Neural cell (in vitro differentiated cells): ENCODE data around the gene BHLHA15. TPM values are rescaled to one million over a fixed set of nuclear protein-coding genes. Genes with fewer than 3 reads are reported as not detected.

ENCODE experiments used
- H2AFZ ChIP-seq: fragments of 200-600, 300-800 bp; sonication (generic), shearing (Covaris generic); 2 replicates; pipeline ENCODE4 v1.6.0; 2014; ENCODE audit warnings: low read depth, mild to moderate bottlenecking, antibody characterized with exemption, low read length, moderate library complexity
- H3F3A ChIP-seq: fragments of 200-600 bp; shearing (Covaris generic); 2 replicates; pipeline ENCODE4 v1.6.1; 2016; ENCODE audit warnings: mild to moderate bottlenecking, moderate library complexity, mixed read lengths, antibody characterized with exemption, low read length; ENCODE audit not compliant: insufficient read depth, poor library complexity, severe bottlenecking
- H3K27ac ChIP-seq: fragments of 200-600, 300-800 bp; sonication (generic), shearing (Covaris generic); 2 replicates; pipeline ENCODE4 v1.5.1; 2014; ENCODE audit warnings: mild to moderate bottlenecking, low read length, moderate library complexity
- H3K27me3 ChIP-seq: fragments of 300-800, 200-600 bp; sonication (generic), shearing (Covaris generic); 2 replicates; pipeline ENCODE4 v1.6.0; 2014; ENCODE audit warnings: mild to moderate bottlenecking, low read depth, low read length, moderate library complexity; ENCODE audit not compliant: insufficient read depth
- H3K36me3 ChIP-seq: fragments of 300-800, 200-600 bp; sonication (generic), shearing (Covaris generic); 2 replicates; pipeline ENCODE4 v1.5.1; 2014; ENCODE audit warnings: mild to moderate bottlenecking, antibody characterized with exemption, low read length, moderate library complexity; ENCODE audit not compliant: insufficient read depth
- H3K4me2 ChIP-seq: fragments of 300-800, 200-600 bp; sonication (generic), shearing (Covaris generic); 2 replicates; pipeline ENCODE4 v1.6.0; 2014; ENCODE audit warnings: mild to moderate bottlenecking, low read length
- H3K4me3 ChIP-seq: fragments of 300-800, 200-600 bp; sonication (generic), shearing (Covaris generic); 2 replicates; pipeline ENCODE4 v1.5.1; 2014; ENCODE audit warnings: mild to moderate bottlenecking, low read length, moderate library complexity
- H3K79me2 ChIP-seq: fragments of 200-600 bp; shearing (Covaris generic); replicated peaks from 2 replicates; pipeline ENCODE4 v1.6.0; 2014; ENCODE audit warnings: mild to moderate bottlenecking, low read length, moderate library complexity; ENCODE audit not compliant: insufficient read depth
- H3K9ac ChIP-seq: fragments of 300-800, 200-600 bp; sonication (generic), shearing (Covaris generic); 2 replicates; pipeline ENCODE4 v1.6.1; 2016; ENCODE audit warnings: mild to moderate bottlenecking, low read length, mixed read lengths
- H3K9me2 ChIP-seq: fragments of 200-600 bp; shearing (Covaris generic); 2 replicates; pipeline ENCODE4 v1.6.1; 2016; ENCODE audit warnings: mild to moderate bottlenecking, low read length, mixed read lengths; ENCODE audit not compliant: insufficient read depth
- H3K9me3 ChIP-seq: fragments of 200-600, 300-800 bp; sonication (generic), shearing (Covaris generic); 2 replicates; pipeline ENCODE4 v1.6.1; 2016; ENCODE audit warnings: mild to moderate bottlenecking, mixed run types, low read length, moderate library complexity, mixed read lengths
- H4K20me1 ChIP-seq: fragments of 200-600 bp; shearing (Covaris generic); 2 replicates; pipeline ENCODE4 v1.6.1; 2016; ENCODE audit warnings: mild to moderate bottlenecking, mixed run types; ENCODE audit not compliant: insufficient read depth
- EP300 ChIP-seq: fragments of 450-650 bp; conservative IDR thresholded peaks from 2 replicates; pipeline ENCODE4 v1.6.1; 2014; ENCODE audit warnings: antibody characterized with exemption, mild to moderate bottlenecking, moderate library complexity; ENCODE audit not compliant: poor library complexity, severe bottlenecking
- EZH2 ChIP-seq: fragments of 200-600, 300-800 bp; shearing (Covaris generic), sonication (generic); IDR thresholded peaks from 2 replicates; pipeline ENCODE4 v1.6.1; 2014; ENCODE audit warnings: antibody characterized with exemption, low read length, borderline replicate concordance, mild to moderate bottlenecking; ENCODE audit not compliant: insufficient read depth, poor library complexity, severe bottlenecking
- MXI1 ChIP-seq: fragments of 450-650 bp; conservative IDR thresholded peaks from 2 replicates; pipeline ENCODE4 v1.6.1; 2014; ENCODE audit warnings: antibody characterized with exemption, mild to moderate bottlenecking; ENCODE audit not compliant: poor library complexity, severe bottlenecking
- POLR2AphosphoS5 ChIP-seq: IDR thresholded peaks from 2 replicates; pipeline ENCODE4 v1.6.1; 2012
- RAD21 ChIP-seq: fragments of 450-650 bp; conservative IDR thresholded peaks from 2 replicates; pipeline ENCODE4 v1.6.1; 2014; ENCODE audit warnings: antibody characterized with exemption, mild to moderate bottlenecking, moderate library complexity
- REST ChIP-seq: IDR thresholded peaks from 2 replicates; pipeline ENCODE4 v1.6.1; 2012; ENCODE audit warnings: borderline replicate concordance
- SMC3 ChIP-seq: fragments of 450-650 bp; conservative IDR thresholded peaks from 2 replicates; pipeline ENCODE4 v1.6.1; 2014; ENCODE audit warnings: antibody characterized with exemption, mild to moderate bottlenecking, moderate library complexity; ENCODE audit not compliant: poor library complexity
- TAF1 ChIP-seq: IDR thresholded peaks from 2 replicates; pipeline ENCODE4 v1.6.1; 2012; ENCODE audit warnings: low read depth
- polyA plus RNA-seq: library from polyadenylated mRNA; depleted of rRNA; stranded (reverse); fragments of >200 nt; gene quantifications from 2 replicates; pipeline ENCODE4 v1.2.3, GENCODE V29; 2014
- TF ChIP-seq, protein P1 (sequence below): fragments of 450-650 bp; IDR thresholded peaks from 2 replicates; pipeline ENCODE4 v1.5.1; 2014; ENCODE audit warnings: antibody characterized with exemption, mild to moderate bottlenecking, moderate library complexity; ENCODE audit not compliant: poor library complexity, severe bottlenecking

Gene BHLHA15
- polyA plus RNA-seq, 1 donor from 2014 or later, result not detected

DNA sequence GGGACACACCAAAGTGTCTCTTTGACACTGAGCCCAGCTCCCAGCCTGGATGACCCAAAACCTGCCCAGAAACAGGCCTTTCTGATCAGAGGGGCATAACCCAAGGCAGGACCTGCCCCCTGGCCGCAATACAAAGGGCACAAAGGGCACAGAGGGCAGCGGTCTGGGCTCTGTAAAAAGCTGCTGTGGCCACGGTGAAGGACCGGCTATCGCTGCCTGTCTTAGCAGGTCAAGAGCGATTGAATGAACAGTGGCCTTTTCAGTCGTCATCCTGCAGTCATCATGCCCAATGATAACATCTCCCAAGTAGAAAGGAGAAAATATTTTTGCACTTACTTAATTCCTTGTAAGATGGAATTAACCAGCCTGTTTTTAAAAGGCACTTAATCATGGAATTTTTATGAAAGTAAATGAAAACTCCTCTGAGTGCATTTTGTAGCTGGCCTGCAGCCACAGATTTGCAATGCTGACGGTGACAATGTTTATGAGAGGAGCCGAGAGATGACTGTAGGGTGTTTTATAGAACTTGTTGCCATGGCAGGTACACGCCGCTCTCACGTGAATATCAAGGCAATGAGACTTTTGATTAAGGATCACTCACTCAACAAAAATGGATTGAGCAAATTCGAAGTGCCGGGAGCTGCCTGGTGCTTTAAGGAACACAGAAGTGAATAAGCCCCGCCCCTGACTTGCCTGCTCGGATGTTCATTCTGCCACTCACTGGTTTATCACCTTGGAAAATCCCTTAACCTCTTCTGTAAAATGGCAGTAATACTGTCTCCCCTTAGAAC lies 47.3 kb upstream of the BHLHA15 start:
- no peaks in the 10 kb centered on the region for H3K9me2 ChIP-seq
- H3K9me3 ChIP-seq, result no peaks in the 10 kb centered on the region
- no peaks in the 10 kb centered on the region for H3K27me3 ChIP-seq
- H3F3A ChIP-seq, result no peaks in the 10 kb centered on the region
- H3K79me2 ChIP-seq, result no peaks in the 10 kb centered on the region
- no peak overlapping the region for H2AFZ ChIP-seq
- H3K27ac ChIP-seq, result no peak overlapping the region
- H4K20me1 ChIP-seq, result no peaks in the 10 kb centered on the region
- TF ChIP-seq EP300 (no peak), POLR2AphosphoS5 (no peak), RAD21 (no peak), SMC3 (no peak), REST (no peak), TAF1 (no peak), EZH2 (no peak), MXI1 (no peak)
- TF ChIP-seq, protein P1, sequence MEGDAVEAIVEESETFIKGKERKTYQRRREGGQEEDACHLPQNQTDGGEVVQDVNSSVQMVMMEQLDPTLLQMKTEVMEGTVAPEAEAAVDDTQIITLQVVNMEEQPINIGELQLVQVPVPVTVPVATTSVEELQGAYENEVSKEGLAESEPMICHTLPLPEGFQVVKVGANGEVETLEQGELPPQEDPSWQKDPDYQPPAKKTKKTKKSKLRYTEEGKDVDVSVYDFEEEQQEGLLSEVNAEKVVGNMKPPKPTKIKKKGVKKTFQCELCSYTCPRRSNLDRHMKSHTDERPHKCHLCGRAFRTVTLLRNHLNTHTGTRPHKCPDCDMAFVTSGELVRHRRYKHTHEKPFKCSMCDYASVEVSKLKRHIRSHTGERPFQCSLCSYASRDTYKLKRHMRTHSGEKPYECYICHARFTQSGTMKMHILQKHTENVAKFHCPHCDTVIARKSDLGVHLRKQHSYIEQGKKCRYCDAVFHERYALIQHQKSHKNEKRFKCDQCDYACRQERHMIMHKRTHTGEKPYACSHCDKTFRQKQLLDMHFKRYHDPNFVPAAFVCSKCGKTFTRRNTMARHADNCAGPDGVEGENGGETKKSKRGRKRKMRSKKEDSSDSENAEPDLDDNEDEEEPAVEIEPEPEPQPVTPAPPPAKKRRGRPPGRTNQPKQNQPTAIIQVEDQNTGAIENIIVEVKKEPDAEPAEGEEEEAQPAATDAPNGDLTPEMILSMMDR, result no peak
- no peak overlapping the region for H3K4me3 ChIP-seq
- no peak overlapping the region for H3K9ac ChIP-seq
- H3K36me3 ChIP-seq, result no peaks in the 10 kb centered on the region
- no peak overlapping the region for H3K4me2 ChIP-seq

- no peaks in the 10 kb centered on the region for H3K36me3 ChIP-seq
- no peaks in the 10 kb centered on the region for H3K27me3 ChIP-seq
- H3K4me3 ChIP-seq, result no peak overlapping the region
- no peak overlapping the region for H3K27ac ChIP-seq
- H3K9ac ChIP-seq, result no peak overlapping the region
- H4K20me1 ChIP-seq, result no peaks in the 10 kb centered on the region
- H3K4me2 ChIP-seq, result no peak overlapping the region
- no peak for TF ChIP-seq TAF1
- TF ChIP-seq EP300, result no peak
- no peak for TF ChIP-seq POLR2AphosphoS5
- peak; percentile 45 for TF ChIP-seq SMC3
- TF ChIP-seq RAD21, result peak; percentile 60
- TF ChIP-seq MXI1, result no peak
- TF ChIP-seq, protein P1, result peak; percentile 60
- TF ChIP-seq EZH2, result no peak
- no peak for TF ChIP-seq REST
- H2AFZ ChIP-seq, result no peak overlapping the region
- H3K9me2 ChIP-seq, result no peaks in the 10 kb centered on the region
- H3F3A ChIP-seq, result no peaks in the 10 kb centered on the region
- H3K79me2 ChIP-seq, result peaks cover 5% of the 10 kb centered on the region
- H3K9me3 ChIP-seq, result no peaks in the 10 kb centered on the region
Measured at GRCh38 chr7:98165827-98166667, 45.2 kb upstream of the BHLHA15 start.
